K562 (cell line): ENCODE results near the gene ANKRD44. TPM values are rescaled to one million over a fixed set of nuclear protein-coding genes. Genes with fewer than 3 reads are reported as not detected.

ENCODE experiments used
- ATAC-seq: fragments of 200-7000 bp; cut with Tn5 transposase; 3 replicates; pipeline ENCODE4 v1.9.1; 2020; ENCODE audit warnings: moderate library complexity
- BruUV-seq: library from RNA; stranded (reverse); fragments of 400-500 nt; replicated peaks from 2 replicates; lab custom pipeline; 2021; lab: Mats Ljungman, UMichigan
- CTCF ChIA-PET: fragments of 300-600 bp; formaldehyde crosslinking; extraction: SDS; loops from one replicate; lab custom pipeline; 2021; ENCODE audit warnings: low intra/inter-chr PET ratio; lab: Yijun Ruan, JAX
- POLR2A ChIA-PET: fragments of 300-600, 350-650 bp; sonication (Branson Sonifier 250); formaldehyde crosslinking; extraction: SDS; loops from one replicate; lab custom pipeline; 2021; ENCODE audit warnings: antibody characterized with exemption, inconsistent platforms; lab: Yijun Ruan, JAX
- DNase-seq, 4 experiments: peaks; one replicate each; pipeline versions ENCODE4 v3.0.0 to v3.0.0-alpha.2; 2011 to 2018; ENCODE audit warnings: low spot score in 3 of 4, mixed read lengths in 3 of 4; ENCODE audit errors: extremely low read depth in 1 of 4
- FAIRE-seq: peaks from 2 replicates; lab custom pipeline; 2011; peaks lifted over from hg19 to GRCh38; lab: Jason Lieb, UNC
- H2AFZ ChIP-seq: 2 replicates; pipeline ENCODE4 v1.6.0; 2011; ENCODE audit warnings: low read depth, low read length, control low read depth, inconsistent platforms
- H3K27ac ChIP-seq: fragments of 200-600 bp; 3 replicates; pipeline ENCODE4 v1.8.0; 2011; ENCODE audit warnings: low read depth, mild to moderate bottlenecking, control low read depth, inconsistent platforms, low read length, moderate library complexity, mixed read lengths; ENCODE audit errors: extremely low read depth
- H3K27me3 ChIP-seq, 2 experiments: fragments of 300-600 bp in 1 of 2; 2 replicates in 1 of 2; 3 replicates in 1 of 2; pipeline versions ENCODE4 v1.6.0 to v1.8.0; 2011; ENCODE audit warnings: inconsistent platforms in 2 of 2, low read length in 2 of 2, mild to moderate bottlenecking in 1 of 2, mixed read lengths in 1 of 2, moderate library complexity in 1 of 2; ENCODE audit not compliant: control insufficient read depth in 2 of 2, insufficient read depth in 2 of 2
- H3K36me3 ChIP-seq: fragments of 300-600 bp; 3 replicates; pipeline ENCODE4 v1.8.0; 2011; ENCODE audit warnings: mild to moderate bottlenecking, low read length, inconsistent platforms; ENCODE audit not compliant: control insufficient read depth, insufficient read depth
- H3K4me1 ChIP-seq, 2 experiments: fragments of 200-600 bp in 1 of 2; replicated peaks in 1 of 2; 2 replicates in 1 of 2; 3 replicates in 1 of 2; pipeline versions ENCODE4 v1.5.1 to v1.8.0; 2011; ENCODE audit warnings: inconsistent platforms in 2 of 2, low read length in 2 of 2, mild to moderate bottlenecking in 1 of 2, mixed read lengths in 1 of 2, moderate library complexity in 1 of 2; ENCODE audit not compliant: control insufficient read depth in 2 of 2, insufficient read depth in 2 of 2
- H3K4me2 ChIP-seq: 2 replicates; pipeline ENCODE4 v1.6.1; 2011; ENCODE audit warnings: low read length, control low read depth, inconsistent platforms, mixed read lengths; ENCODE audit not compliant: insufficient read depth
- H3K4me3 ChIP-seq: fragments of 200-600 bp; sonication (generic), shearing (Covaris generic); 2 replicates; pipeline ENCODE4 v1.5.1; 2016; ENCODE audit warnings: control low read depth, inconsistent platforms
- H3K79me2 ChIP-seq: fragments of 200-600 bp; 3 replicates; pipeline ENCODE4 v1.8.0; 2011; ENCODE audit warnings: low read length, inconsistent platforms; ENCODE audit not compliant: control insufficient read depth, insufficient read depth
- H3K9ac ChIP-seq, 2 experiments: 2 replicates each; pipeline versions ENCODE4 v1.6.0 to v1.6.1; 2011; ENCODE audit warnings: low read depth in 2 of 2, low read length in 2 of 2, control low read depth in 1 of 2, inconsistent platforms in 1 of 2, mild to moderate bottlenecking in 1 of 2, mixed read lengths in 1 of 2; ENCODE audit not compliant: insufficient read depth in 1 of 2
- H3K9me1 ChIP-seq: one replicate; pipeline ENCODE4 v1.6.0; 2011; ENCODE audit warnings: inconsistent platforms, mild to moderate bottlenecking, low read length, moderate library complexity; ENCODE audit not compliant: control insufficient read depth, insufficient read depth
- H3K9me3 ChIP-seq: replicated peaks from 2 replicates; pipeline ENCODE4 v1.5.1; 2011; ENCODE audit warnings: low read depth, low read length, inconsistent platforms; ENCODE audit not compliant: control insufficient read depth, insufficient read depth
- H4K20me1 ChIP-seq: replicated peaks from 2 replicates; pipeline ENCODE4 v1.6.1; 2011; ENCODE audit warnings: low read length, inconsistent platforms, mixed read lengths; ENCODE audit not compliant: control insufficient read depth, insufficient read depth
- ATF7 ChIP-seq: fragments of 450-650 bp; IDR thresholded peaks from 2 replicates; pipeline ENCODE4 v1.7.1; 2014; ENCODE audit warnings: mild to moderate bottlenecking, moderate library complexity
- CHCHD3 ChIP-seq: fragments of 250-450 bp; sonication (Bioruptor Pico); IDR thresholded peaks from 2 replicates; pipeline ENCODE4 v2.1.2; 2022; ENCODE audit warnings: mild to moderate bottlenecking
- CTCF ChIP-seq, 3 experiments: IDR thresholded peaks in 2 of 3; conservative IDR thresholded peaks in 1 of 3; 2 replicates each; pipeline ENCODE4 v1.5.1; 2011 to 2012; ENCODE audit warnings: low read length in 3 of 3, mild to moderate bottlenecking in 3 of 3, control low read depth in 2 of 3, improper control_type of control experiment in 1 of 3, inconsistent platforms in 1 of 3, low read depth in 1 of 3, mixed read lengths in 1 of 3, moderate library complexity in 1 of 3; ENCODE audit not compliant: insufficient read depth in 2 of 3
- EWSR1 ChIP-seq: fragments of 450-650 bp; IDR thresholded peaks from 2 replicates; pipeline ENCODE4 v1.6.1; 2018; ENCODE audit warnings: borderline replicate concordance, mild to moderate bottlenecking, low read depth, moderate library complexity; ENCODE audit not compliant: partially characterized antibody
- HINFP ChIP-seq: fragments of 450-650 bp; conservative IDR thresholded peaks from 2 replicates; pipeline ENCODE4 v1.6.1; 2016; ENCODE audit warnings: missing genetic modification characterization, low read depth, mild to moderate bottlenecking, control low read depth, missing compliant biosample characterization
- KAT7 ChIP-seq: sonication (generic); formaldehyde crosslinking; IDR thresholded peaks from 2 replicates; pipeline ENCODE4 v1.8.0; 2022; ENCODE audit warnings: missing genetic modification reagents, mild to moderate bottlenecking, borderline replicate concordance
- ZBTB17 ChIP-seq: fragments of 450-650 bp; formaldehyde crosslinking; IDR thresholded peaks from 2 replicates; pipeline ENCODE4 v1.4.0; 2020; ENCODE audit warnings: mild to moderate bottlenecking
- ZNF165 ChIP-seq: fragments of 250-450 bp; sonication (Bioruptor Pico); IDR thresholded peaks from 2 replicates; pipeline ENCODE4 v1.4.0; 2020; ENCODE audit warnings: borderline replicate concordance
- WGBS: fragments of 100-300 bp; shearing (Covaris generic); methylation state at CpG from one replicate; pipeline ENCODE4 v1.1.6; 2016; ENCODE audit warnings: low coverage, mixed read lengths; ENCODE audit not compliant: insufficient coverage; ENCODE audit errors: missing lambda C conversion rate; 5-methylcytosine and 5-hydroxymethylcytosine counted together
- in situ Hi-C: fragments of 300-500 bp; cut with MboI; formaldehyde crosslinking; loops from 4 replicates; pipeline ENCODE4 v1.15.0; 2018; ENCODE audit warnings: inconsistent platforms, mixed read lengths
- intact Hi-C: fragments of 100-400 bp; cut with micrococcal nuclease; formaldehyde crosslinking; loops from 2 replicates; pipeline ENCODE4 v1.14.2; 2022
- polyA plus RNA-seq, 8 experiments: library from polyadenylated mRNA; depleted of rRNA in 4 of 8; stranded (reverse) in 5 of 8; unstranded in 3 of 8; fragments of >200 nt; fragmentation: Nextera tagmentation in 2 of 8; fragmentation: Illumina TruSeq in 1 of 8; extraction: Ambion mirVana in 2 of 8; extraction: Trizol in 1 of 8; gene quantifications; 2 replicates each; pipeline versions ENCODE4 v1.2.1 to v1.2.3, GENCODE V29; 2011 to 2014; ENCODE audit warnings: inconsistent platforms in 1 of 8, missing spikeins in 1 of 8
- total RNA-seq, 7 experiments: library from RNA; depleted of rRNA in 6 of 7; stranded (reverse); fragments of >200 nt in 6 of 7; fragmentation: Illumina TruSeq in 2 of 7; extraction: Trizol in 2 of 7; gene quantifications; 2 replicates each; pipeline versions ENCODE4 v1.2.1 to v1.2.3, GENCODE V29; 2011 to 2021; ENCODE audit warnings: low replicate concordance in 1 of 7

Gene ANKRD44
- total and polyA plus RNA-seq, 9 of the 15 experiments (the other 6 are each of a cell fraction or from before 2014, with no cell fraction given) = 0.03 to 0.64 (median 0.07) TPM; not detected in 3

GRCh38 chr2:197161774-197162173, 148.8 kb downstream of the ANKRD44 start:
- Histone ChIP-seq H2AFZ (no peak overlapping the region), H3K36me3 (no peaks in the 10 kb centered on the region), H3K9me1 (no peaks in the 10 kb centered on the region), H3K9ac (no peak overlapping the region), H3K4me3 (no peak overlapping the region), H3K4me2 (no peak overlapping the region), H3K4me1 (peaks cover 0 to 7% of the 10 kb centered on the region in 2 experiments; a peak in 2 of 5 replicates), H3K27ac (no peak overlapping the region), H3K9me3 (no peaks in the 10 kb centered on the region), H3K27me3 (peaks cover 2 to 24% of the 10 kb centered on the region in 2 experiments; a peak in 3 of 5 replicates), H3K79me2 (no peaks in the 10 kb centered on the region), H4K20me1 (no peaks in the 10 kb centered on the region)
- intact Hi-C loops (no loop called here), in situ Hi-C loops (no loop called here)
- no TSS peak for BruUV-seq
- 2% methylated on average over 4 of the region's 5 CpGs for WGBS
- DNase-seq = no peak
- no peak for FAIRE-seq
- ATAC-seq = no peak
- POLR2A ChIA-PET = no interaction called here
- TF ChIP-seq ATF7 (no peak), CTCF (IDR thresholded peaks at IDR 0.05 in 2 of 3, conservative IDR thresholded peaks at IDR 0.05 in 1 of 3; ENCODE audit: insufficient read depth in 2 of 3, low read depth in 1 of 3, low read length in 3 of 3) (no peak), ZNF165 (CRISPR knock-in tag) (no peak), EWSR1 (no peak), KAT7 (no peak), CHCHD3 (no peak), ZBTB17 (CRISPR knock-in tag) (no peak), HINFP (tag) (no peak)
- CTCF ChIA-PET = no interaction called here
